H7 (cell line): Measurements from ENCODE around the gene ATP5ME. TPM values are rescaled to one million over a fixed set of nuclear protein-coding genes. Genes with fewer than 3 reads are reported as not detected.
"Not testable (repeated sequence)": the region's sequence is repeated elsewhere in the genome, so short reads cannot be mapped to it uniquely, and the experiment has no call there.

Experiments
- DNase-seq: peaks from one replicate; pipeline ENCODE4 v3.0.0; 2012
- H3K27me3 ChIP-seq: 2 replicates; pipeline ENCODE4 v1.6.0; 2011; ENCODE audit warnings: mild to moderate bottlenecking, low read length; ENCODE audit not compliant: control insufficient read depth, insufficient read depth
- H3K36me3 ChIP-seq: replicated peaks from 2 replicates; pipeline ENCODE4 v1.5.1; 2011; ENCODE audit warnings: low read length; ENCODE audit not compliant: control insufficient read depth, insufficient read depth
- H3K4me3 ChIP-seq: 2 replicates; pipeline ENCODE4 v1.5.1; 2011; ENCODE audit warnings: low read depth, mild to moderate bottlenecking, control low read depth, low read length, moderate library complexity; ENCODE audit not compliant: insufficient read depth
- total RNA-seq: library from RNA; depleted of rRNA; stranded (reverse); fragments of >200 nt; shearing (Covaris generic); gene quantifications from 2 replicates; pipeline ENCODE4 v1.2.3, GENCODE V29; 2014

The ATP5ME gene
- total RNA-seq, 1 experiment from 2014 or later: 410 TPM

DNA sequence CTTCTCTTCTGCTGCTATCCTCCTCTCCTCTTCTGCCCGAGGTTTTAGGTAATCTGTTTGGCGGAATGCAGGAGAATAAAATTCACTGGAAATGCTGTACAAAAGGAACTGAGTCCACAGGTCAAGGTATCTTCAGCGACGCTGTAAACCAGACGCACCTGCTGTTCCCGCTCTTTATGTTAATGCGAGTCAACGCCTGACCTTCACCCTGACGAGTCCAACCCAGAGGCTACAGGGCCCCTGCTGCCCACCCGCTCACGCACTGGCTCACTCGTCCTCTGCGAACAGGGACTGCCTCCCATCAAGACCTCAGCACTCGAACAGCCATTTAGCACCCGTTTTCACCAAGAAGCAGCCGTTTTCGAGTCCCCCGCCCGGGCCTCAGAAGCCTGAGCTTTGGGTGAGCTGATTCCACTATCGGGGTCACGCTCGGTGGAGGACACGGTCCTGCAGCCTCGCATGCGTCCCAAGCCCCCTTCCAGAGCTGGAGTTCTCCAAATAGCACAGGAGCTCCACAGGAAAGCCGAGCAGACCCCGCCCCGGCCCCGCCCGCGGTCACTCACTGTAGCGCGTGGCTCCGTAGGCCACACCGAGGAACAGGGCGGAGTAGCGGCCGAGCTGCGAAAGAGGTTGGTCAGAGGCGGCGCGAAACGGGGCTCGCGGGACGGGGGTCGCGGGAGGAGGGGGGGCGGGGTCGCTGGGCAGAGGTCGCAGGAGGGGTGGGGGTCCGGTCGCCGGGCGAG is 556 bp downstream of the ATP5ME start:
- peaks cover 14% of the 10 kb centered on the region for H3K36me3 ChIP-seq
- no peaks in the 10 kb centered on the region for H3K27me3 ChIP-seq
- H3K4me3 ChIP-seq: peak overlapping the region; percentile 82
- no peak for DNase-seq

- no peaks in the 10 kb centered on the region for H3K27me3 ChIP-seq
- H3K36me3 ChIP-seq: peaks cover 14% of the 10 kb centered on the region
- H3K4me3 ChIP-seq: no peak overlapping the region
- DNase-seq: no peak
Observed at GRCh38 chr4:671769-672168, 2.3 kb downstream of the ATP5ME start.

GRCh38 chr4:669806-670559 is 4.1 kb downstream of the ATP5ME start:
- H3K27me3 ChIP-seq, DNase-seq, H3K4me3 ChIP-seq: not testable (repeated sequence)
- peaks cover 14% of the 10 kb centered on the region for H3K36me3 ChIP-seq

- DNase-seq, H3K27me3 ChIP-seq, H3K4me3 ChIP-seq: not testable (repeated sequence)
- H3K36me3 ChIP-seq: peaks cover 14% of the 10 kb centered on the region
Observed at GRCh38 chr4:668219-668618, 5.9 kb downstream of the ATP5ME start.

- H3K27me3 ChIP-seq: no peaks in the 10 kb centered on the region
- no peak for DNase-seq
- no peak overlapping the region for H3K4me3 ChIP-seq
Observed at GRCh38 chr4:667545-667925, 6.5 kb downstream of the ATP5ME start.

GRCh38 chr4:666822-667544 is 7.1 kb downstream of the ATP5ME start:
- DNase-seq: no peak
- no peaks in the 10 kb centered on the region for H3K27me3 ChIP-seq

More at GRCh38 chr4:667545-667925, 6.5 kb downstream of the ATP5ME start:
- peaks cover 12% of the 10 kb centered on the region for H3K36me3 ChIP-seq

DNA sequence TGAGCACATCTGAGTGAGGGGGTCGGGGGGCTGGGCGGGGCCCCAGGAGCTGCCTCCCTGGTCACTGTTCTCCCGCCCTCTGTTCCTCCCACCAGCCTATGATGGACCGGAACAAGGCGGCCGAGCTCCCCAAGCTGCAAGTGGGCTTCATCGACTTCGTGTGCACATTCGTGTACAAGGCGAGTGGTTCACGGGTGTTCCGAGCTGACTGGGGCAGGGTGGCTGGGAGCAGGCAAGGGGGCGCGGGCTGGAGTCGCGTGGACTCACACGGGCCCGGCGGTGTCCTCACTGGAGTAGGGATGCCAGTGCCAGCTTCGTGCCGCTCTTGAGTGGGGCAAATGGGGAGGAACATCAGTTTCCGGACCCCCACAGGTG is 7.7 kb downstream of the ATP5ME start:
- peaks cover under 1% of the 10 kb centered on the region; the same call in 1 of the 2 replicates for H3K36me3 ChIP-seq
- H3K4me3 ChIP-seq: no peak overlapping the region
- no peak for DNase-seq
- H3K27me3 ChIP-seq: no peaks in the 10 kb centered on the region

More at GRCh38 chr4:666822-667544, 7.1 kb downstream of the ATP5ME start:
- H3K4me3 ChIP-seq: no peak overlapping the region
- peaks cover 6% of the 10 kb centered on the region for H3K36me3 ChIP-seq

DNA sequence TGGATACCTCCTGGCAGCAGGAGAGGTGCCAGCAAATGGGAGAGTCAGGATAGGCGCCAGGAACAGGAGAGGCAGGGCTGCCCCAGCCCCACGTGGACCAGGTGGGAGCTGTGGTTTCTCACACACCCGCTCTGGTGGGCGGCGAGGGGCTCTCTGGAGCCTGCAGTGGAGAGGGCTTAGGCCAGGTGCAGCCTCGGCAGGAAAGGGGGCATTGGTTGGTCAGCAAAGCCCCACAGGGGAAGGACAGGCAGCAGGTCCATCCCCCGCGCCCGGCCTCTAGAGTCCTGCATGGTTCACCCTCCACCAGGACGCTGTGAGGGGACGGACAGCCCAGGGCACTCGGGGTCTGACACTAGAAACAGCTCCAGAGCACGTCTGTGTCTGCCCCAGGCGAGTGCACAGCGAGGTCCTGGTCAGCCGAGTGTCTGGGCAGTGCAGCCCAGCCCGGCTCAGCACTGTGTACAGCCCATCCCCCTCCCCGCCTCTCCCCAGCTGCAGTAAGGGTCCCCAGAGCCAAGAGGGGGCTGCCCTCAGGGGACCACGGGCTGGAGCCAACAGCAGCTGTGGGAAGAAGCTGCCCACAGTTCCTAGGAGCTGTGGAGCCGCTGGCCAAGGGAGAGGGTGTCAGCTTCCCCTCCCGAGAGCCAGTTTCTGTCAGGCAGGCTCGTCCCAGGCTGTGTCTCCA is 8.2 kb downstream of the ATP5ME start:
- no peaks in the 10 kb centered on the region for H3K36me3 ChIP-seq
- no peak for DNase-seq
- no peaks in the 10 kb centered on the region for H3K27me3 ChIP-seq
- no peak overlapping the region for H3K4me3 ChIP-seq

- no peak for DNase-seq
- no peaks in the 10 kb centered on the region for H3K27me3 ChIP-seq
- no peaks in the 10 kb centered on the region for H3K36me3 ChIP-seq
- no peak overlapping the region for H3K4me3 ChIP-seq
Observed at GRCh38 chr4:665381-665750, 8.7 kb downstream of the ATP5ME start.

DNA sequence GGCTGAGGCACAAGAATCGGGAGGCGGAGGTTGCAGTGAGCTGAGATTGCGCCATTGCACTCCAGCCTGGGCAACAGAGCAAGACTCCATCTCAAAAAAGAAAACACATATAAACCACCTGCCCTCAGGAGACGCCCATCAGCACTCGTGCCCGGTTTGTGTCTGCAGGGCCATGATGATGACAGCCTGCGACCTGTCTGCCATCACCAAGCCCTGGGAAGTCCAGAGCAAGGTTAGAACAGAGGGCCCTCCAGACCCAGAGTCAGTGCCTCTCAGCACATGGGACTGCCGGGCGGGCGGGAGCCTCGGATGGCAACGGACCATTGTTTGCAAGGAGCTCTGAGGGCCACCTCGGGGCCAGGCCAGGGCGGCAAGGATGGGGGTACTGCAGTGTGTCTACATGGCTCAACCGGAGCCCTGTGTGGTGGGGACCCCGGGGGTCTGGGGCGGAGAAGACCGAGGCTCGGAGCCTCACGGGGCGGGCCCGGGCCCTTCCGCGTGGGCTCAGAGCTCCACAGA is 9.3 kb downstream of the ATP5ME start:
- Histone ChIP-seq H3K27me3 (no peaks in the 10 kb centered on the region), H3K36me3 (no peaks in the 10 kb centered on the region), H3K4me3 (no peak overlapping the region; the same call in 1 of the 2 replicates)
- no peak for DNase-seq

DNA sequence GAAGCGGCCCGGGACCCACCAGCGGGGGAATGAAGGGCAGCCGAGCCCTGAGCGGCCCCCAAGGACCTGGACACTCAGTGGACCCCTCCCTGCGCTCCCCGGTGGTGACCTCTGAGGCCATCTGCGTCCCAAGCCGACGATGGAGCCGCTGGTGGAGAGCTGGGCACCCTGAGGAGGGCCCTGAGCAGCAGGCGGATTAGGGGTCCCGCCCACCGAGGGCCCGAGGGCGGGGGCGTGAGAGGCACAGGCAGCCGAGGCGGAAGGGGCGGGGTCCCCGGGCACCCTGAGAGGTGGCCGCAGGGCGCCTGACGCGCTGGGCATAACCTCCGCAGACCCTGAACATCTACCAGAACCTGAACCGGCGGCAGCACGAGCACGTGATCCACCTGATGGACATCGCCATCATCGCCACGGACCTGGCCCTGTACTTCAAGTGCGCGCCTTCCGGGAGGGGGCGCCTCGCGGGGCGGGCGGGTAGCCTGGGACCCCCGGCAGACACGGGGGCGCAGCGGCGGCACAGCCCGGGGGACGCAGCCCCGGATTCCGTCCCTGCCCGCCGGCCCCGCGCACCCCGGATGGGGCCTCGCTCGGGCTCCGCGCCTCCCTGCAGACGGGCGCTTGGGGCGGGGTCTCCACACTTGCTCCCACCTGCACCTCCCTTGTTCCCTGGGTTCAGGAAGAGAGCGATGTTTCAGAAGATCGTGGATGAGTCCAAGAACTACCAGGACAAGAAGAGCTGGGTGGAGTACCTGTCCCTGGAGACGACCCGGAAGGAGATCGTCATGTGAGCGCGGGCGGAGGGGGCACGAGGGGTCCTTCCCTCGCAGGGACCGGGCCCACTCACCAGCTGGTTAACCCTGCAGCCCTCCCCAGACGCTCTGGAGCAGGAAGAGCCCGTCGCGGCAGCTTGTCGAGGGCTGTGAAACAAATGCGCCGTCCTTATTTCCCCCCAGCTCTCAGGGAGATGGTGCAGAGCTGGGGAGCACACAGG is 10.3 kb downstream of the ATP5ME start:
- peak; percentile 96 for DNase-seq

GRCh38 chr4:663046-663437 is 11.0 kb downstream of the ATP5ME start:
- H3K36me3 ChIP-seq: no peaks in the 10 kb centered on the region
- no peaks in the 10 kb centered on the region for H3K27me3 ChIP-seq
- peak overlapping the region; percentile 55 for H3K4me3 ChIP-seq
- no peak for DNase-seq

More for the DNA sequence above, 10.3 kb downstream of the ATP5ME start:
- Histone ChIP-seq H3K4me3 (peak overlapping the region; percentile 55), H3K36me3 (no peaks in the 10 kb centered on the region), H3K27me3 (no peaks in the 10 kb centered on the region)
